GM23248 (cell line): ENCODE results near the gene CDC14B.

ENCODE experiments used
- EZH2 ChIP-seq: fragments of 200-600 bp; sonication (generic); IDR thresholded peaks from 2 replicates; pipeline ENCODE4 v1.6.1; 2018; ENCODE audit warnings: antibody characterized with exemption, mild to moderate bottlenecking; ENCODE audit not compliant: insufficient read depth, poor library complexity, severe bottlenecking
- EZH2phosphoT487 ChIP-seq: fragments of 200-600 bp; sonication (generic); IDR thresholded peaks from 2 replicates; pipeline ENCODE4 v1.6.1; 2018; ENCODE audit warnings: antibody characterized with exemption, moderate library complexity, mild to moderate bottlenecking, low read depth; ENCODE audit not compliant: insufficient read depth

- TF ChIP-seq EZH2phosphoT487 (0 out of 2 replicates have a peak, but pooled peaks have one; percentile 47), EZH2 (no peak)
Measured at GRCh38 chr9:96646081-96646991, 26.7 kb upstream of the CDC14B start.
